ENCODE measurements around the gene DNM3.

DNA sequence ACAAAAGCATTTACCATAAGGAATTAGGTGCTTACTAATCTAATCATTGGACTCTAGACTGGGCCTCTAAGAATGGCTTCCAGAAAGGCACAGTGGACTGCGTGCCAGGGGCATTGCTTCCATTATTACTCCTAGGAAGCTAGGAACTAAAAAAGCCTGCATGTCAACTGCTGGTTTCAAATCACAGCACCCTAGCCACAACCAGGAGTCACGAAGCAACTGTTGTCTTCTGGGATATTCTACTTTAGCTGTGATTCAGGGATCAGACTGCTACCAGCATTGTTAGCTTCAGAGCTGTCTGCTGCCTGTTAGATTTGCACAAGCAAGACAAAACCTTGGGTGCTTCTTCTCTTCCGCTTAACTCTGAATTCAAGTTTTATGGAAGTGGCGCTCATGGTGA lies 38.3 kb downstream of the DNM3 start:
- TF ChIP-seq ARNT (IDR thresholded peaks at IDR 0.05) (no peak), BHLHE40 (IDR thresholded peaks at IDR 0.05; ENCODE audit: borderline replicate concordance) (no peak), NFRKB (IDR thresholded peaks at IDR 0.05) (no peak), FOXK2 (IDR thresholded peaks at IDR 0.05) (no peak), PKNOX1 (IDR thresholded peaks at IDR 0.05) (no peak), HDGF (IDR thresholded peaks at IDR 0.05; ENCODE audit: borderline replicate concordance) (no peak), FOXM1 (IDR thresholded peaks at IDR 0.05; ENCODE audit: borderline replicate concordance) (no peak), ELF4 (IDR thresholded peaks at IDR 0.05) (no peak), FOXA1 (IDR thresholded peaks at IDR 0.05) (no peak), SP1 (IDR thresholded peaks at IDR 0.05) (no peak), LEF1 (IDR thresholded peaks at IDR 0.05; ENCODE audit: borderline replicate concordance) (no peak), TARDBP (IDR thresholded peaks at IDR 0.05) (no peak), SUZ12 (IDR thresholded peaks at IDR 0.05) (no peak)
